MV-4-11 (cell line): ENCODE data around the gene OLFM3.

ENCODE experiments used
- DNase-seq: peaks from one replicate; lab custom pipeline; 2025; lab: John Stamatoyannopoulos, UW

OLFM3 gene

DNA sequence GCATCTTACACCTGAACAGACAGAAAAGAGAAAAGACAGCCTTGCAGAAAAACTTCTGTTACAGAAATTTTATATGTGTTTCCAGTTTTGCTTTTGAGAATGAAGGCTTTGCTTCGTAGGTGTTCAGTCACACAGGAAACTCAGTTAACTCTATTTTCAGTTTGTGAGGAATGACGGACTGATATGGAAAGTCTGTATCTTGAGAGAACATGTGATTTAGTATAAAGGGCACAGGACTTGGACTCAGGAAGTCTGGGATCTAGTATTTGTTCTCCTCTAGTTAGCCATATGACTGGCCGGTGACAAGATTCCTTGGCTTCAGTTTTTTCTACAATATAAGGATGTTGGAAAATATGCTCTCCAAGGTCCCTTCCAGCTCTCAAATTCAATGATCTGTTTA is 149.1 kb downstream of the OLFM3 start:
- no peak for DNase-seq

DNA sequence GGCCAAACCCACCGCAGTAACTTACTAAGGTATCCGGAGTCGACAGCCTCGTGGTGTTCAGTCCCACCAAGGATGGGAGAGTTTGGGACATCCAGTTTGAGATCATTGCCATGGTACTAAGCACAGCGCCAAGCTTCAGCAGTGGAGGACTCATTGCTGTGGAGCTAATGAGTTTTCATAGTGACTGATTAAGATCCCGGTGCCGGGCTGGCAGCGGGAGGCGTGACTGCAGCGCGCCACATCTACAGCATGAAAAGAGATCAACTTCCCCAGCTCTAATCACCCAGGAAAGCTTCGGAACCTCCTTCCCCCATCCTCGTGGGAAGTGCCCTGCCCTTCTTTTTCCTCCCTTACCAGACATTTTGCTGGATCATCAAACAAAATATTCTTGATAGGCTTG is 149.9 kb downstream of the OLFM3 start:
- no peak for DNase-seq

DNA sequence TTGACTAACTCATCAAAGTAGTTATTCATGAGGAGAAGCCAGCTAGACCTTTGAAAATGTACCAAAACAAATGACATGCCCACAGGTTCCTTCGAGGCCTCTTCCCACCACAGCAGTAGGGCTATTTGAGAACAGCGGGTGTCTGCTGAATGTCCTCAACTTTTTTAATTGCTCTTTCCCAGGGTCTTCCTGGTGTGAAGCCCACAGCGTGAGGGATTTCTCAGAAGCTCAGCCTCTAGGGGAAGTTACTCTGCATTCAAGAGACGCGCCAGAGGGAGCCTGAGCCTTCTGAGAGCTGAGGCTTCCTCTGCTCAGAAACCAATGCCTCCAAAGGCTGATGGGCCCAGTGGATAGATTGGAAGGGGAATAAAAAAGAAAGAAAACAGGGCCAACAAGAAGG is 153.6 kb downstream of the OLFM3 start:
- DNase-seq, result no peak

- no peak for DNase-seq
Measured at GRCh38 chr1:101841824-101842223, 154.9 kb downstream of the OLFM3 start.

GRCh38 chr1:101835988-101836387 is 160.7 kb downstream of the OLFM3 start:
- no peak for DNase-seq

- DNase-seq, result no peak
Measured at GRCh38 chr1:101833312-101833711, 163.4 kb downstream of the OLFM3 start.

DNA sequence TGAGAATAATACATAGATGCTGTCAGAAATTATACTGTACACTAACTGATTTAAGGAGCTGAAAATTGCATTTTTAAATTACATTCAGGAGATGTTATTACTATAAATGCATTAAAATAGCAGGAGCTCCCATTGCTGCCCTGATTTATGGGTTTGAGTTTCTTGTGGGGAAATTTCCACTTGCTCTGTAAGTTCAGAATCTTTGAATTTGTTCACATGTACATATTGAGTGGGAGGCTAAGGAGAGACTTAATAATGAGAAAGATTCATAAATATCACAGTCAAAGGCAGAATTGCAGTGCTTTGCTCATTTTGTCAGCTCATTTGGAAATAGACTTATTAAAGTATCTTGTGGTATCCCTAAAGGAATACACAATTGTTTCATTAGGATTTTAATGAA is 170.3 kb downstream of the OLFM3 start:
- no peak for DNase-seq

DNA sequence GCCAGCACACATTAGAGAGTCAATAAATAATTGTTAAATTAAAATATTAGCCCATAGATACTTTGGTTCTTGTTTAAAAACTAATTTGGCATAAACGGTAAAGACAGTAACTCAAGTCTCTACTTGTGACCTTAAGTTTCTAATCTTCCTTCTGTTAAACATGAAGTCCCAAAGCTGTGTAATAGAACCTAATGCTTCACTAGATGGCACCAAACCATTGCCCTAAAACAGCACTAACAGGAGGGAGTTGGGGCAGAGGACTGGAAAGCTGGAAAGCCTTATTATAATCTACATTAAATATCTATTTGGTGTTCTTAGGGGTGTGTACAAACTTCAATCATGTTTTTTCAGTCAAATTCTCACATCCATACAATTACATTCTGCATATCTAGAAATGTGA is 176.7 kb downstream of the OLFM3 start:
- peak; percentile 9 for DNase-seq

DNA sequence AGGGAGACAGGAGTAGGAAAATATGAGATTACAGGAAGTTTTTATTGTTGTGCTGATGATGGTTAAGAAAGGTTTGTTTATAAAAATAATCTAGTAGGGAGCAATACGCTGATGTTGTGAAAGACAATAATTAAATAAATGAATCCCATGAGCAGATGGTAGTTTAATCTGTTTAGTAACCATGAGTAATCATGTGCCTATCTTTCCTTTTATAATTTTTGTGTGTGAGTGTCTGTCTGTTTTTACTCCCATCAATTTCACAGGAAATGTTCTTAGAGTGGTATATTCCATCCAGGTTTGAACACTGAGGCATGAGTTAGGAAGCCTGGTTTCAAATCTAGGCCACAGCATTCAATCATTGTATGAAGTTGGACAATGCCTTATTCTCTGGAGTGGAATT is 180.5 kb downstream of the OLFM3 start:
- no peak for DNase-seq

DNA sequence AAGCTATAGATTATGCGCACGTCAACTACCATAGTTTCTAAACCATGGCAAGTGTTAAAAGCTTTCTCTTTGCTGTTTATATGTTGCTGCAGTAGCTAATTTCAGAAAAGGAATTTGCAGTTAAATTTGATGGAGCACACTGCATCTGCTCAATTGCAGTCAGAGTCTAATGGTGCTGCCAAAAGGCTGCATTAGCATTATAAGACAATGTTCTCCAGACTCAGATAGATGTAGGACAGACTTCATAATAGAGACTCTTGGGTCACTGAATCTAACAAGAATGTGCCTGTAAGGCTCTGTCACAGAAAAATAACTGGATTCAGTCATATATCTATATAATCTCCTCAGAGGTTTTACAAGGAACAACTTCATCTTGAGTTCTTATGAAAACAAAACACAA is 198.3 kb downstream of the OLFM3 start:
- no peak for DNase-seq

- DNase-seq, result no peak
Measured at GRCh38 chr1:101797722-101798121, 199.0 kb downstream of the OLFM3 start.

- peak; percentile 89 for DNase-seq
Measured at GRCh38 chr1:101781201-101781831, 215.4 kb downstream of the OLFM3 start.

DNA sequence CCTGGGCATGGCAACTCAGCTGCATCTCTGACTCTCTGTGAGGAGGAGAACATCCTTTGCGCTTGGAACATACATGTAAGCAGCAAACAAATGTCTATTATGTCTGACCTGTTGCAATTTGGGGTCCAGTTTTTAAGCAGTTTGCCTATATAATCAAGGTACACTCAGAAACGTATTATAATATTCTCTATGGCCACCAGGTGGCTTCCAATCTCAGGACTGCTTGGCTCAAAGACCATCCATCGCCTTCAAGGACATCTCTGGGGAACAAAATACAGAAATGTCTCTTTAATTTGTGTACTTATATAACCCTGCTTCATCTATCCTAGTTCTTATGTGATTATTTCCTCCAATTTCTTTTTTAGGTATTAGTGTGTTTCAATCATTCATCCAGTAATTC is 227.2 kb downstream of the OLFM3 start:
- DNase-seq, result peak; percentile 7

DNA sequence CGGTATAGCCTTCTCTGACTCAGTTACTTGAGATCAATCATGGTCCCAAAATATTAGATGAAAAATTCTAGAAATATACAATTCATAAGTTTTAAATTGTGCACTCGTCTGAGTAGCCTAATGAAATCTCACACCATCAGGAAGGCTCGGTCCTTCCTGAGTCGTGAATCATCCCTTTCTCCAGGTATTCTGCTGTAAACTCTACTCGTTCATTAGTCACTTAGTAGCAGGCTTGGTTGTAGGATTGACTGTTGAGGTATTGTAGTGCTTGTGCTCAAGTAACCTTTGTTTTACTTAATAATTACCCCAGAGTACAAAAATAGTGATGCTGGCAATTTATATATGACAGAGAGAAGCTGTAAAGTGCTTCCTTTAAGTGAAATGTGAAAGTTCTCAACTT is 238.7 kb downstream of the OLFM3 start:
- no peak for DNase-seq

DNA sequence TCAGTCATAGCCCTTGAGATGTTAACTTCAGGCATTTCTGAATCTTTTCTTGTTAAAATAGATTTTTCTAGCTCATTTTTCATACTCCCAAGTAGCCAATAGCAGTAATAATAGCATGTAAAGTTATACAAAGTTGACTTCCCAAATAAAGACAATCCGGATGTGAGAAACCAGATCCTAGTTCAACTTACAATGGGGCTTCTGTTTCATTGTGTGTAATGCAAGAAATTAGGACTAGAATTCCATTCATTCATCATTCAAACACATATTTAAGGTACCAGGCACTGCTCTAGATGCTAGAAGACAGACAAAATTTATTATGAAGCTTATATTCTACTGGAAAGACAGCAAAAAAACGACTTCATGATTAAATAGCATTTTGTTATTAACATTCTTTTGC is 240.3 kb downstream of the OLFM3 start:
- no peak for DNase-seq
